Suprapubic skin (tissue), 4 donors: ENCODE results near the gene MCM7. TPM values are rescaled to one million over a fixed set of nuclear protein-coding genes. Genes with fewer than 3 reads are reported as not detected.

Source experiments
- DNase-seq, 2 donors: peaks; one replicate each; pipeline ENCODE4 v3.0.0-alpha.2; 2019; ENCODE audit warnings: low spot score in 2 of 2
- H3K27ac ChIP-seq: fragments of 200-600 bp; sonication (generic); one replicate; pipeline ENCODE4 v1.5.1; 2019
- H3K27me3 ChIP-seq: fragments of 200-600 bp; sonication (generic); one replicate; pipeline ENCODE4 v1.5.1; 2019
- H3K36me3 ChIP-seq: fragments of 200-600 bp; sonication (generic); one replicate; pipeline ENCODE4 v1.5.1; 2019
- H3K4me1 ChIP-seq: fragments of 200-600 bp; sonication (generic); one replicate; pipeline ENCODE4 v1.5.1; 2019
- H3K4me3 ChIP-seq: fragments of 200-600 bp; sonication (generic); one replicate; pipeline ENCODE4 v1.5.1; 2019; ENCODE audit warnings: mild to moderate bottlenecking
- H3K9me3 ChIP-seq: fragments of 200-600 bp; sonication (generic); one replicate; pipeline ENCODE4 v1.5.1; 2019
- CTCF ChIP-seq, 2 donors: fragments of 200-600 bp in 1 of 2; fragments of 450-650 bp in 1 of 2; sonication (generic) in 1 of 2; IDR thresholded peaks; one replicate each; pipeline ENCODE4 v1.5.1; 2016 to 2019; ENCODE audit warnings: antibody characterized with exemption in 2 of 2, mild to moderate bottlenecking in 1 of 2, moderate library complexity in 1 of 2
- EP300 ChIP-seq: sonication (generic); formaldehyde crosslinking; IDR thresholded peaks from one replicate; pipeline ENCODE4 v1.6.1; 2017; ENCODE audit warnings: antibody characterized with exemption
- POLR2A ChIP-seq, 2 donors: fragments of 450-650 bp; IDR thresholded peaks; one replicate each; pipeline ENCODE4 v1.6.1; 2017; ENCODE audit warnings: antibody characterized with exemption in 2 of 2, mild to moderate bottlenecking in 2 of 2, moderate library complexity in 2 of 2
- POLR2AphosphoS5 ChIP-seq, 3 donors: sonication (generic); formaldehyde crosslinking; IDR thresholded peaks; one replicate each; pipeline ENCODE4 v1.6.1; 2017; ENCODE audit warnings: antibody characterized with exemption in 3 of 3
- WGBS: methylation state at CpG from one replicate; pipeline ENCODE4 v1.1.5; 2018; 5-methylcytosine and 5-hydroxymethylcytosine counted together
- total RNA-seq, 4 donors: library from RNA; depleted of rRNA; stranded (reverse); fragments of >200 nt; gene quantifications; one replicate each; pipeline ENCODE4 v1.1.0, GENCODE V29; 2016

MCM7 gene
- total RNA-seq, 4 donors from 2014 or later: 43.8 to 97.0 (median 51.8) TPM

GRCh38 chr7:100093054-100093453 is 8.1 kb downstream of the MCM7 start:
- TF ChIP-seq POLR2A (IDR thresholded peaks at IDR 0.05) (no peak), POLR2AphosphoS5 (IDR thresholded peaks at IDR 0.05) (no peak), EP300 (no peak), CTCF (IDR thresholded peaks at IDR 0.05) (no peak)
- H3K27me3 ChIP-seq: no peaks in the 10 kb centered on the region
- peaks cover 78% of the 10 kb centered on the region for H3K36me3 ChIP-seq
- H3K4me1 ChIP-seq: peaks cover 23% of the 10 kb centered on the region
- H3K27ac ChIP-seq: no peak overlapping the region
- H3K4me3 ChIP-seq: no peak overlapping the region
- DNase-seq: no peak
- 55% methylated on average over 8 of the region's 8 CpGs for WGBS
- H3K9me3 ChIP-seq: no peaks in the 10 kb centered on the region

- TF ChIP-seq POLR2A (IDR thresholded peaks at IDR 0.05): no peak
- no peak for TF ChIP-seq CTCF (IDR thresholded peaks at IDR 0.05)
- TF ChIP-seq EP300: no peak
- no peak for TF ChIP-seq POLR2AphosphoS5 (IDR thresholded peaks at IDR 0.05)
- no peak overlapping the region for H3K4me3 ChIP-seq
- 60% methylated on average over 19 of the region's 19 CpGs for WGBS
- H3K9me3 ChIP-seq: no peaks in the 10 kb centered on the region
- no peak for DNase-seq
- H3K4me1 ChIP-seq: peaks cover 24% of the 10 kb centered on the region
- no peaks in the 10 kb centered on the region for H3K27me3 ChIP-seq
- H3K27ac ChIP-seq: no peak overlapping the region
- peaks cover 63% of the 10 kb centered on the region for H3K36me3 ChIP-seq
Measured at GRCh38 chr7:100091411-100092181, 9.6 kb downstream of the MCM7 start.

GRCh38 chr7:100090527-100091410 is 10.4 kb downstream of the MCM7 start:
- Histone ChIP-seq H3K4me3 (no peak overlapping the region), H3K4me1 (peaks cover 24% of the 10 kb centered on the region), H3K36me3 (peaks cover 55% of the 10 kb centered on the region), H3K27ac (no peak overlapping the region), H3K27me3 (no peaks in the 10 kb centered on the region), H3K9me3 (no peaks in the 10 kb centered on the region)
- TF ChIP-seq EP300 (no peak), POLR2A (IDR thresholded peaks at IDR 0.05) (no peak), POLR2AphosphoS5 (IDR thresholded peaks at IDR 0.05) (no peak), CTCF (IDR thresholded peaks at IDR 0.05) (no peak)
- 88% methylated on average over 14 of the region's 14 CpGs for WGBS
- no peak for DNase-seq

GRCh38 chr7:100089458-100090196 is 11.6 kb downstream of the MCM7 start:
- WGBS: 23% methylated on average over 7 of the region's 7 CpGs
- Histone ChIP-seq H3K4me1 (peaks cover 24% of the 10 kb centered on the region), H3K9me3 (no peaks in the 10 kb centered on the region), H3K4me3 (peak overlapping the region; percentile 75), H3K36me3 (peaks cover 43% of the 10 kb centered on the region), H3K27me3 (no peaks in the 10 kb centered on the region), H3K27ac (peak overlapping the region; percentile 93)
- no peak for DNase-seq
- TF ChIP-seq POLR2AphosphoS5 (IDR thresholded peaks at IDR 0.05) (no peak), EP300 (no peak), CTCF (IDR thresholded peaks at IDR 0.05) (no peak), POLR2A (IDR thresholded peaks at IDR 0.05) (no peak)
